Measurements from ENCODE around the gene LRG1. TPM values are rescaled to one million over a fixed set of nuclear protein-coding genes. Genes with fewer than 3 reads are reported as not detected.
A peak's percentile ranks its signal among the peaks of the same experiment; 100 is the strongest.
"Not testable (repeated sequence)": the region's sequence is repeated elsewhere in the genome, so short reads cannot be mapped to it uniquely, and the experiment has no call there.

The LRG1 gene
- total and polyA plus RNA-seq, 12 donors: 0.33 to 52.5 (median 1.6) TPM; not detected in 1

DNA sequence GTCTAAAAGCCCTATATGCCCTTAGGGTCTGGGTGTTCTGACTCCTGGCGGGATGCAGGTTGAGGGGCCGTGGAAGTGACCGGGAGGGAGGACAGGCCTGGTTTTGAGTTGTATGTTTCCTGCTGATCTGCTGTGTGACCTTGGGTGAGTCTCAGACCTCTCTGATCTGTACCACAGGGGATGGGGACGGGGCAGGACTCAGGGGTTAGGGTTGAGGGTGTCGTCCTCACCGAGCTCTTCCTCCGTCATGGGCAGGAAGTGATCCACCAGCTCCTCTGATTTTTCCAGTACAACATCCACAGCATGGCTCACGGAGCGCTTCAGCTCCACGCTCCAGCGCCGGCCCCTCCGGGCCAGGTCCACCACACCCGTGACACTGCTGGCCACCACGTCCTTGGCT is 11.0 kb downstream of the LRG1 start:
- no peak overlapping the region for H3K4me3 ChIP-seq
- peaks cover 4 to 5% of the 10 kb centered on the region in 2 donors for H3K4me1 ChIP-seq (replicated peaks in 1 of 2)
- no peak for TF ChIP-seq CTCF (IDR thresholded peaks at IDR 0.05)
- no peak for TF ChIP-seq POLR2A (IDR thresholded peaks at IDR 0.05)
- intact Hi-C loops (cut with DNase I): loop anchor here in 1 of 2 donors (10.0 kb wide), 1 partner anchor 264 kb away; no protein-coding TSS in a partner anchor
- no peak overlapping the region for H3K27ac ChIP-seq
- no peaks in the 10 kb centered on the region for H3K9me3 ChIP-seq (replicated peaks in 1 of 3)
- no peaks in the 10 kb centered on the region for H3K27me3 ChIP-seq
- H3K36me3 ChIP-seq (replicated peaks in 1 of 2): no peaks in the 10 kb centered on the region
- no peak for DNase-seq
- WGBS, 4 donors: 74 to 85% (median 82%) methylated on average over 15 of the region's 15 CpGs

DNA sequence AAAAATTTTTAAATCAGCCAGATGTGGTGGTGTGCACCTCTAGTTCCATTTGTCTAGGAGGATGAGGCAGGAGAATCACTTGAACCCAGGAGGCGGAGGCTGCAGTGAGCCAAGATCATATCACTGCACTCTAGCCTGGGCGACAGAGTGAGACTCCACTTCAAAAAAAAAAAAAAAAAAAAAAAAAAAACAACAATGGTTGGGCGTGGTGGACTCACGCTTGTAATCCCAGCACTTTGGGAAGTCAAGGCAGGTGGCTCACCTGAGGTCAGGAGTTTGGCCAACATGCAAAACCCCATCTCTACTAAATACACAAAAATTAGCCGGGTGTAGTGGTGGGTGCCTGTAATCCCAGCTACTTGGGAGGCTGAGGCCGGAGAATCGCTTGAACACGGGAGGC is 12.5 kb downstream of the LRG1 start:
- DNase-seq: not testable (repeated sequence)
- intact Hi-C loops (cut with DNase I): loop anchor here in 1 of 2 donors (10.0 kb wide), 1 partner anchor 263 kb away; no protein-coding TSS in a partner anchor

DNA sequence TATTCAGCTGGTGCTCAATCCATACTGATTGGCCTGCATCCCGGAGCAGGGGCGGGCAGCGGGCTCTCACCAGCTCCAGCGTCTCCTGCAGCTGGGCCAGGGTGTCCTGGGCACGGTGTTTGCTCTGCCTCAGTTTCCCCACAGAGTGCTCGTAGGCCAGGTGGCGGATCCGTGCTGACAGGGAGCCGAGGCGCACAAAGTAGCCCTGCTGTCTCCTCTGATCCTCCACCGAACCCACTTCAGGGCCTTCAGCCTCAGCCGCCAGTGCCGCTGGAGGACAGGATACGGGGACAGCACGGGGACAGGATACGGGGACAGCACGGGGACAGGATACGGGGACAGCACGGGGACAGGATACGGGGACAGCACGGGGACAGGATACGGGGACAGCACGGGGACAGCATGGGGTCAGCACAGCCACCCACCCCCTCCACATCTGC is 14.3 kb downstream of the LRG1 start:
- TF ChIP-seq CTCF (IDR thresholded peaks at IDR 0.05) (no peak), POLR2A (IDR thresholded peaks at IDR 0.05) (no peak)
- H3K27me3 ChIP-seq: no peaks in the 10 kb centered on the region
- no peaks in the 10 kb centered on the region for H3K9me3 ChIP-seq (replicated peaks in 1 of 3)
- H3K36me3 ChIP-seq (replicated peaks in 1 of 2): no peaks in the 10 kb centered on the region
- intact Hi-C loops (cut with DNase I): loop anchor here in 1 of 2 donors (10.0 kb wide), 1 partner anchor 261 kb away; no protein-coding TSS in a partner anchor
- DNase-seq: no peak
- peak overlapping the region in 1 of 5 donors; percentile 22 for H3K27ac ChIP-seq
- no peaks in the 10 kb centered on the region for H3K4me1 ChIP-seq (replicated peaks in 1 of 2)
- no peak overlapping the region for H3K4me3 ChIP-seq
- 63 to 67% (median 63%) methylated on average over 12 to 23 of the region's 23 CpGs for WGBS, 4 donors

More for the DNA sequence above, 12.5 kb downstream of the LRG1 start:
- not testable (repeated sequence) for H3K27ac ChIP-seq; H3K4me3 ChIP-seq; H3K36me3 ChIP-seq (replicated peaks in 1 of 2); H3K9me3 ChIP-seq (replicated peaks in 1 of 3); H3K27me3 ChIP-seq; H3K4me1 ChIP-seq (replicated peaks in 1 of 2)
- 89 to 97% (median 94%) methylated on average over 7 to 8 of the region's 8 CpGs for WGBS, 4 donors

DNA sequence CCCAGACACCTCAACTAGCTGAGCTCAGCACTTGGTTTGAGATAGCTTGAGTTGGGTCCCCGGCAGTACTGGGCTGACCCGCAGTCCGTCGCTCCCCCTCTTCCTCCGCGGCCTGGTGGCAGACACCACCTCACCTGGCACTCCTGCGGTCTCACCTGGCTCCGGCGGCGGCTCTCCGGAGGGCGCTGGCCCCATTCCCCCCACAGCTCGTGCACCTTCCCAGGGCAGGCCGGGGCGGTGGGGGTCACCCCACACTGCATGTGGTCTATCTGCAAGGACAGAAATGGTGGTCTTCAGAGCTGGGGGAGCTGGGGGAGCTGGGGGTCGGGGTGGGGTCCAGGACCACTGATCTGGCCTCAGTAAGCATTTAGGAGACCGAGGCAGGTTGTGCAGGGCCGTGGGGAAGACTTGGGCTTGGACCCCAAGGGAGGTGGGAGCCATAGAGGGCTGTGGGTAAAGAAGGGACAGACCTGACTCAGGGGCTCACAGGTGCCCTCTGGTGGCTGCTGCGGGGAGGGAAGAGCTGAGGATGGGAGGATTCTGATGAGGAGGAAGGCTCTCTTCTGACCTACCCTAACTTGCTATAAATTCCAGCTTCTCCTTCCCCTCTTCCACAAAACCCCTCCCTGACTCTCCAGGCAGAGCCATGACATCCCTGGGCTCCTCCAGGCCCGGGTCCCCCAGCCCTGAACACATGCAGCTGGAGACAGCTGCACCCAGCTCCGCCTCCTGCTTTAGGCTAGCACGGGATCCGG is 14.9 kb downstream of the LRG1 start:
- no peaks in the 10 kb centered on the region for H3K9me3 ChIP-seq (replicated peaks in 1 of 3)
- H3K4me1 ChIP-seq (replicated peaks in 1 of 2): no peaks in the 10 kb centered on the region
- TF ChIP-seq POLR2A (IDR thresholded peaks at IDR 0.05): no peak
- TF ChIP-seq CTCF (IDR thresholded peaks at IDR 0.05): peak; percentile 35 to 69 (median 53)
- H3K36me3 ChIP-seq (replicated peaks in 1 of 2): no peaks in the 10 kb centered on the region
- no peaks in the 10 kb centered on the region for H3K27me3 ChIP-seq
- H3K27ac ChIP-seq: peak overlapping the region in 1 of 5 donors; percentile 22
- DNase-seq: peak in 5 of 7 donors; percentile 57 to 74 (median 67)
- intact Hi-C loops (cut with DNase I): loop anchor here in 1 of 2 donors (10.0 kb wide), 1 partner anchor 260 kb away; no protein-coding TSS in a partner anchor
- 51 to 66% (median 61%) methylated on average over 11 to 23 of the region's 23 CpGs for WGBS, 4 donors
- no peak overlapping the region for H3K4me3 ChIP-seq

Measured in adrenal gland (tissue), 12 donors.